ENCODE results near the gene MAN2B1. TPM values are rescaled to one million over a fixed set of nuclear protein-coding genes. Genes with fewer than 3 reads are reported as not detected.
"Not testable (repeated sequence)": the region's sequence is repeated elsewhere in the genome, so short reads cannot be mapped to it uniquely, and the experiment has no call there.

Gene MAN2B1
- total and polyA plus RNA-seq, 5 donors, result 19.8 to 52.6 (median 40.3) TPM

- intact Hi-C loops (cut with DNase I), result no loop called here
- ATAC-seq, result no peak
- DNase-seq, result no peak
- Histone ChIP-seq H3K27me3 (ENCODE audit: control insufficient read depth, insufficient read depth) (no peaks in the 10 kb centered on the region), H3K4me1 (ENCODE audit: control insufficient read depth, insufficient read depth, low read length) (peaks cover 3% of the 10 kb centered on the region), H3K9me3 (ENCODE audit: control insufficient read depth, low read length) (no peaks in the 10 kb centered on the region), H3K4me3 (ENCODE audit: low read length) (no peak overlapping the region), H3K27ac (ENCODE audit: low read length) (no peak overlapping the region)
- WGBS, result 92% methylated on average over 26 of the region's 26 CpGs
Observed at GRCh38 chr19:12642506-12642905, 24.0 kb downstream of the MAN2B1 start.

GRCh38 chr19:12641456-12641855, 25.1 kb downstream of the MAN2B1 start:
- Histone ChIP-seq H3K9me3 (ENCODE audit: control insufficient read depth, low read length) (no peaks in the 10 kb centered on the region), H3K4me3 (ENCODE audit: low read length) (no peak overlapping the region), H3K4me1 (ENCODE audit: control insufficient read depth, insufficient read depth, low read length) (peaks cover 3% of the 10 kb centered on the region), H3K27me3 (ENCODE audit: control insufficient read depth, insufficient read depth) (no peaks in the 10 kb centered on the region), H3K27ac (ENCODE audit: low read length) (no peak overlapping the region)
- WGBS, result 66% methylated on average over 13 of the region's 13 CpGs
- DNase-seq, result no peak
- intact Hi-C loops (cut with DNase I), result no loop called here
- ATAC-seq, result no peak

- H3K4me1 ChIP-seq (ENCODE audit: control insufficient read depth, insufficient read depth, low read length), result peaks cover 3% of the 10 kb centered on the region
- H3K4me3 ChIP-seq (ENCODE audit: low read length), result peak overlapping the region; percentile 24
- H3K27me3 ChIP-seq (ENCODE audit: control insufficient read depth, insufficient read depth), result no peaks in the 10 kb centered on the region
- peak; percentile 88 to 93 (median 92) for DNase-seq
- H3K9me3 ChIP-seq (ENCODE audit: control insufficient read depth, low read length), result no peaks in the 10 kb centered on the region
- H3K27ac ChIP-seq (ENCODE audit: low read length), result no peak overlapping the region
- intact Hi-C loops (cut with DNase I), result no loop called here
- WGBS, result 9% methylated on average over 39 of the region's 39 CpGs
- ATAC-seq, result peak; percentile 89 to 90
Observed at GRCh38 chr19:12639901-12640613, 26.5 kb downstream of the MAN2B1 start.

- ATAC-seq (no peak), DNase-seq (no peak)
- intact Hi-C loops (cut with DNase I), result no loop called here
Observed at GRCh38 chr19:12638611-12639182, 27.8 kb downstream of the MAN2B1 start.

GRCh38 chr19:12636631-12637030, 29.9 kb downstream of the MAN2B1 start:
- Histone ChIP-seq H3K27me3 (ENCODE audit: control insufficient read depth, insufficient read depth) (no peaks in the 10 kb centered on the region), H3K9me3 (ENCODE audit: control insufficient read depth, low read length) (no peaks in the 10 kb centered on the region), H3K4me1 (ENCODE audit: control insufficient read depth, insufficient read depth, low read length) (peaks cover 3% of the 10 kb centered on the region), H3K4me3 (ENCODE audit: low read length) (no peak overlapping the region), H3K27ac (ENCODE audit: low read length) (no peak overlapping the region)
- intact Hi-C loops (cut with DNase I), result no loop called here
- WGBS, result 84% methylated on average over 13 of the region's 13 CpGs
- no peak for ATAC-seq
- DNase-seq, result no peak

More at GRCh38 chr19:12638611-12639182, 27.8 kb downstream of the MAN2B1 start:
- 95% methylated on average over 22 of the region's 22 CpGs for WGBS
- Histone ChIP-seq H3K4me3 (ENCODE audit: low read length) (no peak overlapping the region), H3K27me3 (ENCODE audit: control insufficient read depth, insufficient read depth) (no peaks in the 10 kb centered on the region), H3K9me3 (ENCODE audit: control insufficient read depth, low read length) (no peaks in the 10 kb centered on the region), H3K27ac (ENCODE audit: low read length) (no peak overlapping the region), H3K4me1 (ENCODE audit: control insufficient read depth, insufficient read depth, low read length) (peaks cover 3% of the 10 kb centered on the region)

GRCh38 chr19:12629215-12629614, 37.3 kb downstream of the MAN2B1 start:
- ATAC-seq (no peak), DNase-seq (no peak)
- WGBS, result 92% methylated on average over 7 of the region's 7 CpGs
- Histone ChIP-seq H3K9me3 (ENCODE audit: control insufficient read depth, low read length) (no peaks in the 10 kb centered on the region), H3K27ac (ENCODE audit: low read length) (no peak overlapping the region), H3K27me3 (ENCODE audit: control insufficient read depth, insufficient read depth) (no peaks in the 10 kb centered on the region), H3K4me1 (ENCODE audit: control insufficient read depth, insufficient read depth, low read length) (no peaks in the 10 kb centered on the region), H3K4me3 (ENCODE audit: low read length) (no peak overlapping the region)
- intact Hi-C loops (cut with DNase I), result no loop called here

- Histone ChIP-seq H3K9me3 (ENCODE audit: control insufficient read depth, low read length) (no peaks in the 10 kb centered on the region), H3K4me1 (ENCODE audit: control insufficient read depth, insufficient read depth, low read length) (no peaks in the 10 kb centered on the region), H3K27me3 (ENCODE audit: control insufficient read depth, insufficient read depth) (no peaks in the 10 kb centered on the region), H3K27ac (ENCODE audit: low read length) (no peak overlapping the region), H3K4me3 (ENCODE audit: low read length) (no peak overlapping the region)
- 98% methylated on average over 17 of the region's 17 CpGs for WGBS
- intact Hi-C loops (cut with DNase I), result no loop called here
- no peak for ATAC-seq
- no peak for DNase-seq
Observed at GRCh38 chr19:12628040-12629022, 38.2 kb downstream of the MAN2B1 start.

- WGBS, result 97% methylated on average over 8 of the region's 8 CpGs
Observed at GRCh38 chr19:12626958-12627357, 39.6 kb downstream of the MAN2B1 start.

GRCh38 chr19:12623361-12624031, 43.0 kb downstream of the MAN2B1 start:
- no peak for DNase-seq
- no peak for ATAC-seq
- intact Hi-C loops (cut with DNase I), result no loop called here
- Histone ChIP-seq H3K9me3 (ENCODE audit: control insufficient read depth, low read length) (no peaks in the 10 kb centered on the region), H3K4me3 (ENCODE audit: low read length) (no peak overlapping the region), H3K27me3 (ENCODE audit: control insufficient read depth, insufficient read depth) (no peaks in the 10 kb centered on the region), H3K27ac (ENCODE audit: low read length) (no peak overlapping the region), H3K4me1 (ENCODE audit: control insufficient read depth, insufficient read depth, low read length) (no peaks in the 10 kb centered on the region)
- 88% methylated on average over 4 of the region's 4 CpGs for WGBS

More at GRCh38 chr19:12626958-12627357, 39.6 kb downstream of the MAN2B1 start:
- no peak overlapping the region for H3K4me3 ChIP-seq (ENCODE audit: low read length)
- no peaks in the 10 kb centered on the region for H3K27me3 ChIP-seq (ENCODE audit: control insufficient read depth, insufficient read depth)
- no peaks in the 10 kb centered on the region for H3K9me3 ChIP-seq (ENCODE audit: control insufficient read depth, low read length)
- no peak overlapping the region for H3K27ac ChIP-seq (ENCODE audit: low read length)
- no peaks in the 10 kb centered on the region for H3K4me1 ChIP-seq (ENCODE audit: control insufficient read depth, insufficient read depth, low read length)
- ATAC-seq, result no peak
- intact Hi-C loops (cut with DNase I), result no loop called here
- no peak for DNase-seq

- H3K4me1 ChIP-seq (ENCODE audit: control insufficient read depth, insufficient read depth, low read length); H3K27me3 ChIP-seq (ENCODE audit: control insufficient read depth, insufficient read depth); H3K27ac ChIP-seq (ENCODE audit: low read length); ATAC-seq; H3K9me3 ChIP-seq (ENCODE audit: control insufficient read depth, low read length); intact Hi-C loops (cut with DNase I); H3K4me3 ChIP-seq (ENCODE audit: low read length); DNase-seq: not testable (repeated sequence)
- 74% methylated on average over 26 of the region's 26 CpGs for WGBS
Observed at GRCh38 chr19:12621253-12622024, 45.1 kb downstream of the MAN2B1 start.

All from right cardiac atrium (tissue), 5 donors.